Suppressor macrophage (primary cell): ENCODE measurements around the gene GRIK4.

Source experiments
- DNase-seq, 4 experiments: peaks; one replicate each; pipeline ENCODE4 v3.0.0-alpha.2; 2020 to 2022

GRIK4 gene

GRCh38 chr11:120525261-120526171 lies 14.0 kb downstream of the GRIK4 start:
- DNase-seq: no peak

GRCh38 chr11:120526241-120526640 lies 14.7 kb downstream of the GRIK4 start:
- DNase-seq: no peak

GRCh38 chr11:120527111-120527761 lies 15.7 kb downstream of the GRIK4 start:
- no peak for DNase-seq

- DNase-seq: no peak
Observed at GRCh38 chr11:120528749-120529148, 17.2 kb downstream of the GRIK4 start.

- DNase-seq: no peak
Observed at GRCh38 chr11:120529214-120529613, 17.7 kb downstream of the GRIK4 start.

GRCh38 chr11:120529911-120530310 lies 18.4 kb downstream of the GRIK4 start:
- DNase-seq: no peak

- no peak for DNase-seq
Observed at GRCh38 chr11:120532082-120532831, 20.7 kb downstream of the GRIK4 start.

GRCh38 chr11:120532832-120533196 lies 21.3 kb downstream of the GRIK4 start:
- DNase-seq: no peak

- DNase-seq: no peak
Observed at GRCh38 chr11:120536091-120536796, 24.7 kb downstream of the GRIK4 start.

- DNase-seq: no peak
Observed at GRCh38 chr11:120536797-120537169, 25.2 kb downstream of the GRIK4 start.

GRCh38 chr11:120537996-120538395 lies 26.4 kb downstream of the GRIK4 start:
- DNase-seq: no peak

- DNase-seq: no peak
Observed at GRCh38 chr11:120538707-120539106, 27.2 kb downstream of the GRIK4 start.

GRCh38 chr11:120539667-120540369 lies 28.3 kb downstream of the GRIK4 start:
- DNase-seq: no peak

GRCh38 chr11:120540744-120541465 lies 29.4 kb downstream of the GRIK4 start:
- no peak for DNase-seq

- no peak for DNase-seq
Observed at GRCh38 chr11:120543521-120544215, 32.1 kb downstream of the GRIK4 start.

- DNase-seq: no peak
Observed at GRCh38 chr11:120545813-120546212, 34.3 kb downstream of the GRIK4 start.

- peak; percentile 17 to 55 (median 28) for DNase-seq
Observed at GRCh38 chr11:120546312-120547205, 35.0 kb downstream of the GRIK4 start.

- no peak for DNase-seq
Observed at GRCh38 chr11:120547316-120547715, 35.8 kb downstream of the GRIK4 start.
